ENCODE results near the gene CAP1. TPM values are rescaled to one million over a fixed set of nuclear protein-coding genes. Genes with fewer than 3 reads are reported as not detected.

Gene CAP1
- polyA plus RNA-seq, 4 donors = 186 to 224 (median 191) TPM

- Histone ChIP-seq H3K9me3 (ENCODE audit: control insufficient read depth in 2 of 2, insufficient read depth in 1 of 2, low read depth in 1 of 2, low read length in 1 of 2) (no peaks in the 10 kb centered on the region), H3K4me1 (ENCODE audit: control insufficient read depth in 3 of 3, insufficient read depth in 2 of 3, low read depth in 1 of 3, low read length in 2 of 3) (peaks cover 0 to 4% (median 0%) of the 10 kb centered on the region in 3 donors), H3K4me3 (ENCODE audit: low read depth in 1 of 3, low read length in 3 of 3) (peak within 1 kb of the TSS; percentile 62 to 83 (median 63)), H3K27ac (ENCODE audit: low read depth in 1 of 3, low read length in 2 of 3) (peak within 1 kb of the TSS in 2 of 3 donors; percentile 43 to 62), H3K36me3 (ENCODE audit: control insufficient read depth in 3 of 3, insufficient read depth in 2 of 3, low read depth in 1 of 3, low read length in 3 of 3) (no peaks in the 10 kb centered on the region), H3K27me3 (ENCODE audit: control insufficient read depth in 3 of 3, insufficient read depth in 3 of 3, low read length in 3 of 3) (peaks cover 0 to 5% (median 0%) of the 10 kb centered on the region in 3 donors)
- 0% methylated on average over 38 to 51 of the region's 51 CpGs for WGBS, 3 donors
- DNase-seq (peak; percentile 73 to 91), FAIRE-seq (no peak)
These were observed 56.7 kb downstream of the CAP1 start, which contains the start of gene PPT1 for GRCh38 chr1:40096977-40097782. Gene PPT1 (minus strand): TSS chr1:40097252. CDS start chr1:40097238, 14 bp downstream.

GRCh38 chr1:40102038-40102437, 61.5 kb downstream of the CAP1 start:
- WGBS, 3 donors = 63 to 83% (median 73%) methylated on average over 1 of the region's 1 CpG
- no peak for DNase-seq
- Histone ChIP-seq H3K27ac (ENCODE audit: low read depth in 1 of 3, low read length in 2 of 3) (no peak overlapping the region), H3K4me1 (ENCODE audit: control insufficient read depth in 3 of 3, insufficient read depth in 2 of 3, low read depth in 1 of 3, low read length in 2 of 3) (peaks cover 0 to 4% (median 0%) of the 10 kb centered on the region in 3 donors), H3K9me3 (ENCODE audit: control insufficient read depth in 2 of 2, insufficient read depth in 1 of 2, low read depth in 1 of 2, low read length in 1 of 2) (peaks cover 0 to 3% of the 10 kb centered on the region in 2 donors), H3K36me3 (ENCODE audit: control insufficient read depth in 3 of 3, insufficient read depth in 2 of 3, low read depth in 1 of 3, low read length in 3 of 3) (no peaks in the 10 kb centered on the region), H3K27me3 (ENCODE audit: control insufficient read depth in 3 of 3, insufficient read depth in 3 of 3, low read length in 3 of 3) (peaks cover 0 to 5% (median 0%) of the 10 kb centered on the region in 3 donors), H3K4me3 (ENCODE audit: low read depth in 1 of 3, low read length in 3 of 3) (no peak overlapping the region)
- no peak for FAIRE-seq

GRCh38 chr1:40102896-40103295, 62.4 kb downstream of the CAP1 start:
- DNase-seq (no peak), FAIRE-seq (no peak)
- WGBS, 3 donors = 91 to 99% (median 95%) methylated on average over 3 of the region's 3 CpGs
- Histone ChIP-seq H3K4me3 (ENCODE audit: low read depth in 1 of 3, low read length in 3 of 3) (no peak overlapping the region), H3K27ac (ENCODE audit: low read depth in 1 of 3, low read length in 2 of 3) (no peak overlapping the region), H3K9me3 (ENCODE audit: control insufficient read depth in 2 of 2, insufficient read depth in 1 of 2, low read depth in 1 of 2, low read length in 1 of 2) (peaks cover 0 to 3% of the 10 kb centered on the region in 2 donors), H3K4me1 (ENCODE audit: control insufficient read depth in 3 of 3, insufficient read depth in 2 of 3, low read depth in 1 of 3, low read length in 2 of 3) (no peaks in the 10 kb centered on the region), H3K36me3 (ENCODE audit: control insufficient read depth in 3 of 3, insufficient read depth in 2 of 3, low read depth in 1 of 3, low read length in 3 of 3) (no peaks in the 10 kb centered on the region), H3K27me3 (ENCODE audit: control insufficient read depth in 3 of 3, insufficient read depth in 3 of 3, low read length in 3 of 3) (peaks cover 0 to 2% (median 0%) of the 10 kb centered on the region in 3 donors)

- H3K4me1 ChIP-seq (ENCODE audit: control insufficient read depth in 3 of 3, insufficient read depth in 2 of 3, low read depth in 1 of 3, low read length in 2 of 3) = no peaks in the 10 kb centered on the region
- DNase-seq (no peak), FAIRE-seq (no peak)
- H3K4me3 ChIP-seq (ENCODE audit: low read depth in 1 of 3, low read length in 3 of 3) = no peak overlapping the region
- no peaks in the 10 kb centered on the region for H3K27me3 ChIP-seq (ENCODE audit: control insufficient read depth in 3 of 3, insufficient read depth in 3 of 3, low read length in 3 of 3)
- H3K9me3 ChIP-seq (ENCODE audit: control insufficient read depth in 2 of 2, insufficient read depth in 1 of 2, low read depth in 1 of 2, low read length in 1 of 2) = peaks cover 0 to 10% of the 10 kb centered on the region in 2 donors
- no peak overlapping the region for H3K27ac ChIP-seq (ENCODE audit: low read depth in 1 of 3, low read length in 2 of 3)
- no peaks in the 10 kb centered on the region for H3K36me3 ChIP-seq (ENCODE audit: control insufficient read depth in 3 of 3, insufficient read depth in 2 of 3, low read depth in 1 of 3, low read length in 3 of 3)
- 60 to 71% (median 69%) methylated on average over 1 of the region's 1 CpG for WGBS, 3 donors
These were observed 64.5 kb downstream of the CAP1 start for GRCh38 chr1:40105028-40105427.

- no peak overlapping the region for H3K4me3 ChIP-seq (ENCODE audit: low read depth in 1 of 3, low read length in 3 of 3)
- FAIRE-seq (no peak), DNase-seq (peak; percentile 15 to 23)
- no peaks in the 10 kb centered on the region for H3K4me1 ChIP-seq (ENCODE audit: control insufficient read depth in 3 of 3, insufficient read depth in 2 of 3, low read depth in 1 of 3, low read length in 2 of 3)
- H3K9me3 ChIP-seq (ENCODE audit: control insufficient read depth in 2 of 2, insufficient read depth in 1 of 2, low read depth in 1 of 2, low read length in 1 of 2) = peaks cover 0 to 11% of the 10 kb centered on the region in 2 donors
- no peak overlapping the region for H3K27ac ChIP-seq (ENCODE audit: low read depth in 1 of 3, low read length in 2 of 3)
- H3K27me3 ChIP-seq (ENCODE audit: control insufficient read depth in 3 of 3, insufficient read depth in 3 of 3, low read length in 3 of 3) = no peaks in the 10 kb centered on the region
- WGBS, 3 donors = 49 to 77% (median 54%) methylated on average over 6 of the region's 6 CpGs
- no peaks in the 10 kb centered on the region for H3K36me3 ChIP-seq (ENCODE audit: control insufficient read depth in 3 of 3, insufficient read depth in 2 of 3, low read depth in 1 of 3, low read length in 3 of 3)
These were observed 66.9 kb downstream of the CAP1 start for GRCh38 chr1:40107290-40107959.

- Histone ChIP-seq H3K9me3 (ENCODE audit: control insufficient read depth in 2 of 2, insufficient read depth in 1 of 2, low read depth in 1 of 2, low read length in 1 of 2) (peaks cover 0 to 8% of the 10 kb centered on the region in 2 donors), H3K27ac (ENCODE audit: low read depth in 1 of 3, low read length in 2 of 3) (no peak overlapping the region), H3K4me1 (ENCODE audit: control insufficient read depth in 3 of 3, insufficient read depth in 2 of 3, low read depth in 1 of 3, low read length in 2 of 3) (no peaks in the 10 kb centered on the region), H3K4me3 (ENCODE audit: low read depth in 1 of 3, low read length in 3 of 3) (no peak overlapping the region), H3K36me3 (ENCODE audit: control insufficient read depth in 3 of 3, insufficient read depth in 2 of 3, low read depth in 1 of 3, low read length in 3 of 3) (no peaks in the 10 kb centered on the region), H3K27me3 (ENCODE audit: control insufficient read depth in 3 of 3, insufficient read depth in 3 of 3, low read length in 3 of 3) (no peaks in the 10 kb centered on the region)
- FAIRE-seq = no peak
- DNase-seq = no peak
These were observed 69.9 kb downstream of the CAP1 start for GRCh38 chr1:40110389-40110788.

GRCh38 chr1:40114400-40114799, 73.9 kb downstream of the CAP1 start:
- DNase-seq = no peak
- Histone ChIP-seq H3K4me3 (ENCODE audit: low read depth in 1 of 3, low read length in 3 of 3) (no peak overlapping the region), H3K36me3 (ENCODE audit: control insufficient read depth in 3 of 3, insufficient read depth in 2 of 3, low read depth in 1 of 3, low read length in 3 of 3) (no peaks in the 10 kb centered on the region), H3K27me3 (ENCODE audit: control insufficient read depth in 3 of 3, insufficient read depth in 3 of 3, low read length in 3 of 3) (peaks cover 0 to 5% (median 0%) of the 10 kb centered on the region in 3 donors), H3K9me3 (ENCODE audit: control insufficient read depth in 2 of 2, insufficient read depth in 1 of 2, low read depth in 1 of 2, low read length in 1 of 2) (peaks cover 0 to 10% of the 10 kb centered on the region in 2 donors), H3K27ac (ENCODE audit: low read depth in 1 of 3, low read length in 2 of 3) (no peak overlapping the region), H3K4me1 (ENCODE audit: control insufficient read depth in 3 of 3, insufficient read depth in 2 of 3, low read depth in 1 of 3, low read length in 2 of 3) (no peaks in the 10 kb centered on the region)
- 86 to 91% (median 90%) methylated on average over 3 of the region's 3 CpGs for WGBS, 3 donors
- no peak for FAIRE-seq

- FAIRE-seq = no peak
- WGBS, 3 donors = 79 to 84% (median 82%) methylated on average over 7 of the region's 7 CpGs
These were observed 79.6 kb downstream of the CAP1 start for GRCh38 chr1:40120128-40120527.

More at GRCh38 chr1:40120128-40120527, 79.6 kb downstream of the CAP1 start:
- peaks cover 0 to 5% (median 0%) of the 10 kb centered on the region in 3 donors for H3K4me1 ChIP-seq (ENCODE audit: control insufficient read depth in 3 of 3, insufficient read depth in 2 of 3, low read depth in 1 of 3, low read length in 2 of 3)
- H3K36me3 ChIP-seq (ENCODE audit: control insufficient read depth in 3 of 3, insufficient read depth in 2 of 3, low read depth in 1 of 3, low read length in 3 of 3) = no peaks in the 10 kb centered on the region
- no peak overlapping the region for H3K27ac ChIP-seq (ENCODE audit: low read depth in 1 of 3, low read length in 2 of 3)
- H3K27me3 ChIP-seq (ENCODE audit: control insufficient read depth in 3 of 3, insufficient read depth in 3 of 3, low read length in 3 of 3) = peaks cover 0 to 8% (median 3%) of the 10 kb centered on the region in 3 donors
- no peak for DNase-seq
- no peak overlapping the region for H3K4me3 ChIP-seq (ENCODE audit: low read depth in 1 of 3, low read length in 3 of 3)
- H3K9me3 ChIP-seq (ENCODE audit: control insufficient read depth in 2 of 2, insufficient read depth in 1 of 2, low read depth in 1 of 2, low read length in 1 of 2) = peaks cover 0 to 5% of the 10 kb centered on the region in 2 donors
